HG02610 (cell line): ENCODE measurements around the gene WNT9A.
"Not testable (repeated sequence)": the region's sequence is repeated elsewhere in the genome, so short reads cannot be mapped to it uniquely, and the experiment has no call there.

Source experiments
- ATAC-seq: cut with Tn5 transposase; IDR thresholded peaks from one replicate; pipeline ENCODE4 v1.9.1; 2021; ENCODE audit warnings: mild to moderate bottlenecking, moderate library complexity; ENCODE audit not compliant: unreplicated experiment

The WNT9A gene

GRCh38 chr1:227889047-227889862, 58.5 kb downstream of the WNT9A start:
- ATAC-seq: no peak

DNA sequence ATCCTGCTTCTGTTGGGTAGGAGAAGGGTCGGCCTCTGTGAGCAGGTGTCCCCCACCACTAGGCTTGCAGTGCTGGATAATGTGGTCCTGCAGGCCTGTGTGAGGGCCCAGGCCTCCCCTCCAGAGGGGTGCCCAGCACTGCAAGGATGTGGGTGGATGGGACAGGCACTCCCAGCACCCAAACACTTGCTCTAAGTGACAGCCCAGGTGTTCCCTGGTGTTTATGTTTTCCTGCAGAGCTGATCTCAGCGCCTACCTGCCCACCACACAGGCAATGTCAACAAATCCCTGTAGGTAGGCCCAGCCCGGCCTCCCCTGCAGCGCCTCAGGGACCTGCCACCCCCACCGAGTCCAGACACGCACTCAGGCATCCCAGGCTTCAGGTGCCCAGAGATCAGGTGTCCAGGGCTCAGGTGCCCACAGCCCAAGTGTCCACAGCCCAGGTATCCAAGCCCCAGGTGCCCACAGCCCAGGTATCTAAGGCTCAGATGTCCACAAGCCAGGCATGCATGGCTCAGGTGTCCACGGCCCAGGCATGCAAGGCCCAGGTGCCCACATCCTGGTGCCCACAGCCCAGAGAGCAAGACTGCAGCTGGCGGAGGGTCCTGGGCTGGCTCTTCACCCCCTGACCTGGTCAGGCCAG, 59.2 kb downstream of the WNT9A start:
- no peak for ATAC-seq

- ATAC-seq: no peak
Measured at GRCh38 chr1:227887697-227888403, 59.9 kb downstream of the WNT9A start.

GRCh38 chr1:227886993-227887696, 60.6 kb downstream of the WNT9A start:
- no peak for ATAC-seq

DNA sequence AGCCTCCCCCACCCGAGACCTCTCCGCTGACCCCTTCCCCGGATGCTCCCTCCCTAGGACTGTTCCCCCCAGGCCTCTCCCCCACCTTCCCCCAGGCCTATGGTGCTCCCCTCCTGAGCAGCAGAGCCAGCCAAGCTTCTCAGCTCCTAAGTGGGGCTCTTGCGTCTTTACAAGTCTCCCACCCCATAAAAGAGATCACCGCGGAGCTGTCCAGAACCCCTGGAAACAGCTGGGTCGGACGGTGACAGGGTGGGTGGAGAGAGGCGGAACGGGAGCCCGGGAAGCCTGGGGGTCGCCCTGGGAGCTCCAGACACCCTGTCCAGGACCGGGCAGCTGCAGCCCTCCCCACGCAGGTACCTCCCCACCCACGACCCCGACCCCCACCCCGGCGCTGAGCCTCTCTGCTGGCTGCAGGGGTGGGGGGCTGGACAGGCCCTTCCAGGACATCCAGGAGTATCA, 61.2 kb downstream of the WNT9A start:
- no peak for ATAC-seq

DNA sequence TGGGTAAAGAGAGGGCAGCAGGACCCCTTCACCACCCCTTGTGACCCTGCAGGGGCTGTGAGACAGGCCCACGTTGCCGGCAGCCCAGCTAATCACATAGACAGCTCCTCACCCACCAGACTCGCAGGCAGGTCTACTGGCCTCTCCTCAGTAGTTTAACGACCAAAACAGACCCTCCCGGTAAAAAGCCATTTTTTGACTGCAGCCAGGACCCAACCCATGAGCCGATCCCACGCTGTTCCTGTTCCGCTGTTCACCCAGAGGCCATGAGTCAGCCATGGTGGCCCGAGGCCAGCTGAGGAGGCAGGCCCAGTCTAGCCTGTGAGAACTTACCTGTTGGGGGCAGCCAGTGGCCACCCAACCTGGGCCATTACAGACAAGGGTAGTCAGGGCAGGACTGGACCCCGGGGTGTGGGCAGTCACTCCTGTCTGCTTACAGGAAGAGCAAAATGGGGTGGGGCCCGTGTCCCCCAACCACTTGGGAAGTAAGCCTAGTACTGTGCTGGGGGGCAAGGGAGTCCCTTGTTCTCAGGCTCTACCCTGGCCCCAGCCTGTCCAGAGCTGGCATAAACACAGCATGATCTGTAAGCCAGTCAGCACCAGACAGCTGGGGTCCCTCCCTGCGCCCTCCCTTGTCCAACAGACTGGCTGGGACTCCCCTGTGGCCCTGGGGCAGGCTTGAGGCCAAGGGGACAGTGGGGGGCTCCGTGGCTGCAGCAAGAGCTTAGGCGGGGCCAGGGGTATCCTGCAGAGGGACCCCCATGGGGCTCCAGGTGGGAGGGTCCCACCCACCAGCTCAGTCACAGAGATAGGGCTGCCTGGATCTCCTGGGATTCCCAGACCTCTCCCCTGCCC, 61.9 kb downstream of the WNT9A start:
- no peak for ATAC-seq

DNA sequence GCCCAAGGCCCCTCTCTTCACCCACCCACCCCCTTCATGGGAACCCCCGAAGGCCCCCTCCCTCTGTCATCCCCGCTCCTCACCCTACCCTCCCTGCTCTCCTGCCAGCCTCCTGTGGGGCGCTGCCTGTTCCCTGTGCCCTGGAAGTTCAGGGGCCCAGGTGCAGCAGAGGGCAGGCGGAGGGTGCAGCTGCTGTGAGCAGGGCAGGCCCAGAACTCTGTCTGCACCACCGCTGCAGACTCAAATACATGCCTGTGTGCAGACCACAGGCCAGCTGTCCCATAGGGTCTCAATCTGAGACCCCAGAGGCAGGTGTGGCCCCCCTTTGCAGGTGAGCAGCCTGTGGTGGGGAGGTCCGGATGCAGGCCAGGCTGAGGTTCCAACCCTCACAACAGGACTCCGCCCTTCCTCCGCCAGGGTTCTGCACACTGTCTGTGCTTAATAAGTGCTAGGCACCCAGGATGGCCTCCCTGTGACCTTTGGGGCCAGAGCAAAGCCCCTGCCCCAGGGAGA, 62.5 kb downstream of the WNT9A start:
- no peak for ATAC-seq

DNA sequence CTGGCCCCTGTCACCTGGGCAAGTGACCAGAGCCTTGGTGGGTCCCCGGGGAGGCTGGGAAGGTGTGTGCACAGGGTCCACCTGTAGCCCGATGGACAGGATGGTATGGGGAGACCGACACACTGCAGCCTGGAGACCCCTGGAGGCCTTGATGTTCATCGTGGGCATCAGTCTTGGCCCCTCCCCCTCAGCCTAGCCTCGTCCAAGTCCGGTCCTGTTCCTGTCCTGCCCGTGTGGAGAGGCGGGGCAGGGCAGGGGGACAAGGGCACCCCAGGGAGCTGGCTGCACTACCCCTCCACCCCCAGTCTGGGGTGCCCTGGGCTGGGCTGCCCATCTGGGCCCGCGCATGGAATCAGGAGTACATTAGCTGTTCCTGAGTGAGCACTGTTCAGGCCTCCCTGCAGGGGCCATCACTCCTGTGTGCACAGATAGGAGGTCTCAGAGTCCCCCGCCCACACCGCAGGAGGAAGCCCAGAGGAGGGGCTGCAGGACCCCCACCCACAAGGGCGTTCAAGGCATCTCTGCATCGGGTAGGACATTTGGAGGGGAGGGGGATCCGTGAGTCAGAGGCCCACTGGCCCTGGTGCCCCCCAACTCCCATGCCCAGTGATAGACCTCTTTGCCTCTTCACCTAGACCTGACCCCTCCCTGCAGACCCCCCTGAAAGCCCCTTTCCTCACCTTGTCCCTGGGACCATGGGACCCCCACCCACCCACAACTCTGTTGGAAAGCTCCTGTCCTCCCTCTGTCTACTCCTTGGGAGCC, 63.2 kb downstream of the WNT9A start:
- no peak for ATAC-seq

- no peak for ATAC-seq
Measured at GRCh38 chr1:227883641-227884301, 64.0 kb downstream of the WNT9A start.

DNA sequence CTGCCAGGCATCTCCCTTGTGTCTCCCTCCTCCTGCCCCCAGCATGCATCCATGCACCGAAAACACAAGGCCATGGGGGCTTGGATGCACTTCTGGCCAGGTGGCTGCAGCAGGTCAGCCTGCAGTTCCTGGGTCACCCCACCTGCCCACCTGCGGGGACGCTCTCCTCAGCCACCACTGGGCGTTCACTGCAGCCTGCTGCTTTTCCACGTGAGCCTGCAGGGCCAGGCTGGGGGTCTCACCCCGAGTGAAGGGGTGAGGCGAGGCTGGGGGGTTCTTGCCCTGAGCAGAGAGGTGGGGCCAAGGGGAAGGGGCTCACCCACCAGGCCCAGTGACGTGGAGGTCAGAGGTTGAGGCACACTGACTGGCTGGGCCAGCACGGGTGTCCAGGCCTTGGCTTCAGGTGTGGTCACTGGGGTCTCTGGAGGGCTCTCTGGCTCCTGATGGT, 64.6 kb downstream of the WNT9A start:
- ATAC-seq: no peak

GRCh38 chr1:227880342-227880924, 67.3 kb downstream of the WNT9A start:
- no peak for ATAC-seq

DNA sequence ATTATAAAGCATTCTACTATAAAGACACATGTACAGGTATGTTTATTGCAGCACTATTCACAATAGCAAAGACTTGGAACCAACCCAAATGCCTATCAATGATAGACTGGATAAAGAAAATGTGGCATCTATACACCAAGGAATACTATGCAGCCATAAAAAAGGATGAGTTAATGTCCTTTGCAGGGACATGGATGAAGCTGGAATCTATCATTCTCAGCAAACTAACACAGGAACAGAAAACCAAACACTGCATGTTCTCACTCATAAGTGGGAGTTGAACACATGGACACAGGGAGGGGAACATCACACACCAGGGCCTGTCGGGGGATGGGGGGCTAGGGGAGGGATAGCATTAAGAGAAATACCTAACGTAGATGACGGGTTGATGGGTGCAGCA, 69.9 kb downstream of the WNT9A start:
- not testable (repeated sequence) for ATAC-seq

DNA sequence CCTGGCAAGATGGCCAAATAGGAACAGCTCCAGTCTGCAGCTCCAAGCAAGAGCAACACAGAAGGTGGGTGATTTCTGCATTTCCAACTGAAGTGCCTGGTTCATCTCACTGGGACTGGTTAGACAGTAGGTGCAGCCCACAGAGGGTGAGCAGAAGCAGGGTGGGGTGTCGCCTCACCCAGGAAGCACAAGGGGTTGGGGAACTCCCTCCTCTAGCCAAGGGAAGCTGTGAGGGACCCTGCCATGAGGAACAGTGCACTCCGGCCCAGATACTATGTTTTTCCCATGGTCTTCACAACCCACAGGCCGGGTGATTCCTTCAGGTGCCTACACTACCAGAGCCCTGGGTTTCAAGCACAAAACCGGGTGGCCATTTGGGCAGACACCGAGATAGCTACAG, 75.8 kb downstream of the WNT9A start:
- ATAC-seq: not testable (repeated sequence)

GRCh38 chr1:227870366-227870765, 77.4 kb downstream of the WNT9A start:
- ATAC-seq: no peak

GRCh38 chr1:227869851-227870305, 77.9 kb downstream of the WNT9A start:
- ATAC-seq: no peak

DNA sequence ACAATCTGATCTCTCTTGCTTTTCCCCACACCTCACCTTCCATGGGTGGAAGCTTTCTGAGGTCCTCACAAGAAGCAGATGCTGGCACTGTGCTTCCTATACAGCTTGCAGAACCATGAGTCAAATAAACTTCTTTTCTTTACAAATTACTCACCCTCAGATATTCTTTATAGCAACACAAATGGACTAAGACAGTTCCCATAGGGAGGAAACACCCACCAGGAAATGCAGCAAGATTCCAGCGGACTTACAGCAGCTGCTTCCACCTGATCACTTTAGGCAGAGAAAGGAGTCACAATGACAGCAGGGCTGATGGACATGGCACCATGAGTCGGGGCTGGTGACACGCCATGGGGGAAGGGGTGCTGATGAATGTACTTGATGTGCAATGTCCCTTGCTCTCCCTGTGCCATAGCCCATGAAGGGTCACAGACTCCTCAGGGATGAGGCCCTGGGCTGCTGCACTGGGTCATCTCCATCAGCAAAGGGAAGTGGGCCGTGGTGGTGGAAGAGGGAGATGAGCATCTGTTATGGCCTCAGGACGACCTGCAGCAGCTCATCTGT, 78.4 kb downstream of the WNT9A start:
- ATAC-seq: no peak
